Measurements from ENCODE around the gene WFIKKN2.

WFIKKN2 gene

DNA sequence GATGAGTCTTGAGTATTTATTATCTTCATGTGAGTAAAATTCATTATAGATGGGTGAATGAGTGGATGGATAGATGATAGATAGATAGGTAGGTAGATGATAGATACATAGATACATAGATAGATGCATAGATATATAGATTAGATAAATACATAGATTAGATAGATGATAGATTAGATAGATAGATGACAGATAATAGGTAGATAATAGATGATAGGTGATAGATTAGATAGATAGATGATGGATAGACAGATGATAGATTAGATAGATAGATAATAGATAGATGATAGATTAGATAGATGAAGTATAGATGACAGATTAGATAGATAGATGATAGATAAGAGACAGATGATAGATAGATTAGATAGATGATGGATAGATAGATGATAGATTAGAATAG is 21.8 kb upstream of the WFIKKN2 start:
- Histone ChIP-seq H3K4me3 (ENCODE audit: low read length in 2 of 2) (no peak overlapping the region), H3K9ac (ENCODE audit: low read length in 2 of 2) (no peak overlapping the region), H3K36me3 (ENCODE audit: control insufficient read depth in 2 of 2, insufficient read depth in 2 of 2, low read length in 2 of 2) (no peaks in the 10 kb centered on the region), H3K4me1 (ENCODE audit: control insufficient read depth, insufficient read depth, low read length) (no peaks in the 10 kb centered on the region), H3K27ac (ENCODE audit: low read length) (no peak overlapping the region), H3K27me3 (ENCODE audit: control insufficient read depth in 1 of 2, insufficient read depth in 2 of 2, low read length in 2 of 2) (peaks cover 2 to 5% of the 10 kb centered on the region in 2 donors), H3K9me3 (ENCODE audit: control insufficient read depth in 2 of 2, low read length in 2 of 2) (no peaks in the 10 kb centered on the region)

DNA sequence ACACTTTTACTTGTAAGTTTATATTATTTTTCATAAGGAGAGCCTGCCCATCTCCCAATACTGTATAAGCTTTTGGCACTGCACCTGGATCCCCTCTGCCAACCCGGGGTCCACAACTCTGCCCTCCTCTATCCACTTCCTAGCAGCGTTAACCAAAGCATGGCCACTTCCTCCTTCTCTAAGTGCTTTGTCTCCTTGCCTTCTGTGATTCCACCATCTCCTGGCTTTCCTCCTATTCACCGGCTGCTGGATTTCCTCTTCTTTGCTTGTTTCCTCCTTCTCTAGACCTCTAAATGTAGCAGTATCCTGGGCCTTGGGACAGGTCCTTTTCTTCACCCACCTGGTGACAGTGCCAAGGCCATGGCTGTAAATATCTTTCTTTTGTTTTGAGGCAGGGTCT is 20.0 kb upstream of the WFIKKN2 start:
- Histone ChIP-seq H3K4me1 (ENCODE audit: control insufficient read depth, insufficient read depth, low read length) (no peaks in the 10 kb centered on the region), H3K27ac (ENCODE audit: low read length) (no peak overlapping the region), H3K9ac (ENCODE audit: low read length in 2 of 2) (no peak overlapping the region), H3K36me3 (ENCODE audit: control insufficient read depth in 2 of 2, insufficient read depth in 2 of 2, low read length in 2 of 2) (no peaks in the 10 kb centered on the region), H3K4me3 (ENCODE audit: low read length in 2 of 2) (no peak overlapping the region), H3K27me3 (ENCODE audit: control insufficient read depth in 1 of 2, insufficient read depth in 2 of 2, low read length in 2 of 2) (peaks cover 2 to 5% of the 10 kb centered on the region in 2 donors), H3K9me3 (ENCODE audit: control insufficient read depth in 2 of 2, low read length in 2 of 2) (no peaks in the 10 kb centered on the region)

DNA sequence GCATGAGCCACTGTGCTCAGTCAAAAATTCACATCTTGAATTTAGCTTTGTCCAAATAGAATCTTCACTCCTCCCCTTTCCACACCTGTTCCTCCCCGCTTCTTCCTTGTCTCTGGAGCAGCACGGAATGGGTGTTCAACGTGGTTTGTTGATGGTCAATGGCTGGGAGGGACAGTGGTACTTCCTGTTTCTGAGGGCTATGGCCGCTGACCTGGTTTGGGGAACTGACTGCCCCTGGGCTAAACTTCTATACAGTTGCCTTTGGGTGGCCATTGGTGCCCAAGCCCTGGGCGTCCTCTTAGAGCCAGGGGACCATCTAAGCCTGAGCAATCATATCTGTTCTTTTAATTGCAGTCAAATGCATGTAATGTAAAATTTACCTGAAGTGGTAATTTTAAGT is 19.1 kb upstream of the WFIKKN2 start:
- Histone ChIP-seq H3K4me3 (ENCODE audit: low read length in 2 of 2) (no peak overlapping the region), H3K9me3 (ENCODE audit: control insufficient read depth in 2 of 2, low read length in 2 of 2) (no peaks in the 10 kb centered on the region), H3K4me1 (ENCODE audit: control insufficient read depth, insufficient read depth, low read length) (no peaks in the 10 kb centered on the region), H3K27ac (ENCODE audit: low read length) (no peak overlapping the region), H3K9ac (ENCODE audit: low read length in 2 of 2) (no peak overlapping the region), H3K36me3 (ENCODE audit: control insufficient read depth in 2 of 2, insufficient read depth in 2 of 2, low read length in 2 of 2) (no peaks in the 10 kb centered on the region), H3K27me3 (ENCODE audit: control insufficient read depth in 1 of 2, insufficient read depth in 2 of 2, low read length in 2 of 2) (peaks cover 2 to 5% of the 10 kb centered on the region in 2 donors)

DNA sequence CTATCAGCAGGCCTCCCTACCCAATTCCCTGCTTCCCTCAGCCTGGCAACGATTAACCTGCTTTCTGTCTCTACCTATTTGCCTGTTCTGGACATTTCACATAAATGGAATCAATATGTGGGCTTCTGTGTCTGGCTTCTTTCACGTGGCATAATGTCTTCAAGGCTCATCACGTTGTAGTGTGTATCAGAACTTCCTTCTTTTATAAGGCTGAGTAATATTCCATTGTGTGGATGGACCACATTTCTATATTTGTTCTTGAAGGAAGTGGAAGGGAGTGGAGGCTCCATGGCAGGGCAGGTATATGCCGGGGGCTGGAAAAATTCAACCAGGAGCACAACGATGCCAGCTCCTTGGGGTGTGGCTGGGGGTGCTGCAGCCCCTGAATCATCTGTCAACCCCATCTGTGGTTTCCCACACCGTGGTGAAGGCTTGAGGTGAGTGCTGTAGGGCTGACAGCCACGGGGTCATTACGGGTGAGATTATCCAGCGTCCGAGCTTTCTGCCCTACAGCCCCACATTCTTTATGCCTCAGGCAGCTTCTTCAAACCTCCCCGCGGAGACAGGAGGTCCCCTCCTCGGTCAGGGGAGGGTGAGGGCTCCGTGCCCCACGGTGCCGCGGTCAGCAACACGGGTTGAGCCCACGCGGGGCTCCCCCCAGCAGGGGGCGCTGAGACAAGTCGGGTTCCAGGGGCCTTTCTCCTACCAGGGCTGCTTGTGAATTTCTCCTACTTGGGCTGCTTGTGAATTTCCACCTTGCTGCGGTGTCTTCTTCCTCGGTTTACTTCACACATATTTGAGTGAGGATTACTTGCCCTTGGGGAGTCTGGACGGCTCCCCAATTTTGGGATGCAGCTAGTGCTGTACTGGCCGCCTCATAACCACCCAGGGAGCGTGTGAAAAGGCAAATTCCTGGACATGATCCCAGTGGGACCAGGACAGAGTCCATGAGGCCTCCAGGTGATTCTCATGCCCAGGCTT is 18.3 kb upstream of the WFIKKN2 start:
- Histone ChIP-seq H3K36me3 (ENCODE audit: control insufficient read depth in 2 of 2, insufficient read depth in 2 of 2, low read length in 2 of 2) (no peaks in the 10 kb centered on the region), H3K27ac (ENCODE audit: low read length) (no peak overlapping the region), H3K4me1 (ENCODE audit: control insufficient read depth, insufficient read depth, low read length) (no peaks in the 10 kb centered on the region), H3K9me3 (ENCODE audit: control insufficient read depth in 2 of 2, low read length in 2 of 2) (no peaks in the 10 kb centered on the region), H3K9ac (ENCODE audit: low read length in 2 of 2) (no peak overlapping the region), H3K4me3 (ENCODE audit: low read length in 2 of 2) (no peak overlapping the region), H3K27me3 (ENCODE audit: control insufficient read depth in 1 of 2, insufficient read depth in 2 of 2, low read length in 2 of 2) (peaks cover 2 to 5% of the 10 kb centered on the region in 2 donors)

DNA sequence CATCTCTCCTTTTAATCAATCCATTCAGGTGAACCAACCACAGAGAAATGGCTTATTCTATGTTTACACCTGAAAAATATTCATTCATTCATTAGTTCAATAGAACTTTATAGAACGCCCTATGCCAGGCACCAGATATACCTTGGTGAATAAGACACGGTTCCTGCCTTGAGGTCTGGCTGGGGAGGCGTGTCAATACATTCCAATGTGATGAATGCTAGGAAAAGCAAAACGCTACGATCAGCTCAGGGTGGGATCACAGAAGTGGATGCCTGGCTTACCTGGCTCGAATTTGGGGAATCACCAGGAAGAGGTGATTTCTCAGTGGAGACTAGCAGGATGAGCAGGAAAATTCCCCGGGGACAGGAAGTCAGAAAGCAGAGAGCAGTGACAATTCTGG is 17.5 kb upstream of the WFIKKN2 start:
- Histone ChIP-seq H3K9ac (ENCODE audit: low read length in 2 of 2) (no peak overlapping the region), H3K9me3 (ENCODE audit: control insufficient read depth in 2 of 2, low read length in 2 of 2) (no peaks in the 10 kb centered on the region), H3K4me3 (ENCODE audit: low read length in 2 of 2) (no peak overlapping the region), H3K27me3 (ENCODE audit: control insufficient read depth in 1 of 2, insufficient read depth in 2 of 2, low read length in 2 of 2) (peaks cover 2 to 5% of the 10 kb centered on the region in 2 donors), H3K27ac (ENCODE audit: low read length) (no peak overlapping the region), H3K4me1 (ENCODE audit: control insufficient read depth, insufficient read depth, low read length) (no peaks in the 10 kb centered on the region), H3K36me3 (ENCODE audit: control insufficient read depth in 2 of 2, insufficient read depth in 2 of 2, low read length in 2 of 2) (no peaks in the 10 kb centered on the region)

DNA sequence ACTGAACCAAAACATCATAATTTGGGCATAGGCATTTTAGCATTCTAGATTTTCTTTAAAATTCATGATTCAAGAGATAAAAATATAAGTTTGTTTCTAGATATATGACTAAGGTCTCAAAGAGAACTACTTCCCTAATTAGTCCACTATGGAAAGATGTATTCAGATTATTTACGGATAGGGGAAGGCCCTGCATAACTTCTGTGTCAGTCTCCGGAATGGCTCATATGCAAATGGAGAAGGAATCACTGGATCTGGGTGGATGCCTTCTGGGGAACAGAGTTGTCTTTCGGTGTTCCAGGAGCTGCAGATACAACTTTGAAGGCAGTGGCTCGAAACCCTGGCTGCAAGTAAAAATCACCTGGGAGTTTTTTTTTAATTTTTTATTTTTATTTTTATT is 17.1 kb upstream of the WFIKKN2 start:
- H3K9ac ChIP-seq (ENCODE audit: low read length in 2 of 2), result no peak overlapping the region
- H3K36me3 ChIP-seq (ENCODE audit: control insufficient read depth in 2 of 2, insufficient read depth in 2 of 2, low read length in 2 of 2), result no peaks in the 10 kb centered on the region
- H3K4me1 ChIP-seq (ENCODE audit: control insufficient read depth, insufficient read depth, low read length), result no peaks in the 10 kb centered on the region
- H3K4me3 ChIP-seq (ENCODE audit: low read length in 2 of 2), result no peak overlapping the region
- H3K9me3 ChIP-seq (ENCODE audit: control insufficient read depth in 2 of 2, low read length in 2 of 2), result no peaks in the 10 kb centered on the region
- H3K27me3 ChIP-seq (ENCODE audit: control insufficient read depth in 1 of 2, insufficient read depth in 2 of 2, low read length in 2 of 2), result peaks cover 2 to 5% of the 10 kb centered on the region in 2 donors
- H3K27ac ChIP-seq (ENCODE audit: low read length), result no peak overlapping the region

DNA sequence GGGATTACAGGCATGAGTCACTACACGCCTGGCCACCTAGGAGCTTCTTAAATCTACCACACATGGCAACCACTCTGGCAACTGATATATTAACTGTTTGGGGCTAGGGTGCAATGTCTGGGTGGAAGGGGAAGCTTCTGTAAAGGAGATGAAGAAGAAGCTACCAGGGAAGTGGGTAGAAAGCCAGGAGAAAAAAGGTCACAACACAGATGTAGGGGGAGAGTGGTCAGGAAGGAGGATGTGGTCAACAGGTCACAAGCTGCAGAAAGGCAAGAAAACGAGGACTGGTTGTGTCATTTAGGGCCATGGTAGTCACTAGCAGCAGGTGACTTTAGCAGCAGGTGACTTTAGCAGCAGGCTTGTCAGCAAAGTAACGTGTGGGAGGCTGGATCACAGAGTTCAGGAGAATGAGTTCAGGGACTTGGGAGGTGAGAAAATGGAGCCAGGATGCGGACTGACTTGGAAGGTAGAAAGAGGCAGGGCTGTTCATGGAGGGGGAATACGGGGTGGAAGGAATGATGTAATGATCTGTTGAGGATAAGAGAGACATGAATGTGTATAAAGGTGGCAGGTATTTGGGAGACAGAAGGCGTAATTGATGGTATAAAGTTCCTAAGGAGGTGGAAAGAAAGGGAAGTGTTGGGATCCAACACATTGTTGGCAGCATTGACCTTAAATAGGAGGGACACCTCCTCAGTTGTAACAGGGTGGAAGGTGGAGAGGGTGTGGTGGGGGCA is 16.3 kb upstream of the WFIKKN2 start:
- no peaks in the 10 kb centered on the region for H3K4me1 ChIP-seq (ENCODE audit: control insufficient read depth, insufficient read depth, low read length)
- no peak overlapping the region for H3K4me3 ChIP-seq (ENCODE audit: low read length in 2 of 2)
- peaks cover 2 to 5% of the 10 kb centered on the region in 2 donors for H3K27me3 ChIP-seq (ENCODE audit: control insufficient read depth in 1 of 2, insufficient read depth in 2 of 2, low read length in 2 of 2)
- no peaks in the 10 kb centered on the region for H3K36me3 ChIP-seq (ENCODE audit: control insufficient read depth in 2 of 2, insufficient read depth in 2 of 2, low read length in 2 of 2)
- H3K9me3 ChIP-seq (ENCODE audit: control insufficient read depth in 2 of 2, low read length in 2 of 2), result no peaks in the 10 kb centered on the region
- H3K27ac ChIP-seq (ENCODE audit: low read length), result no peak overlapping the region
- no peak overlapping the region for H3K9ac ChIP-seq (ENCODE audit: low read length in 2 of 2)

DNA sequence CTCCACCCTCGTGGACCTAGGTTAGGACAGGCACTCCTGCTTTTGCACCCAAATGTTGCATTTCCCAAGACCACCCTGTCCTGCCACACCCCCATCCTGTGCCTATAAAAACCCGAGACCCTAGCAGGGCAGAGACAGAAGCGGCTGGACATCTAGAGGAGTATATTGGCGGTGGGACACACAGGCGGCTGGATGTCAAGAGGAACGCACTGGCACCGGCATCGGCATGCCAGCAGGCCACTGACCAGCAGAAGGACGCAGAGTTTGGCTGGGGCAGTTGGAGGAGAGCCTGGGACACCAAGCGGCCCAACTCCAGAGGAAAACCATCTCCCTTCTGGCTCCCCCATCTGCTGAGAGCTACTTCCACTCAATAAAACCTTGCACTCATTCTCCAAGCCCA is 14.7 kb upstream of the WFIKKN2 start:
- Histone ChIP-seq H3K9me3 (ENCODE audit: control insufficient read depth in 2 of 2, low read length in 2 of 2) (no peaks in the 10 kb centered on the region), H3K36me3 (ENCODE audit: control insufficient read depth in 2 of 2, insufficient read depth in 2 of 2, low read length in 2 of 2) (no peaks in the 10 kb centered on the region), H3K27ac (ENCODE audit: low read length) (no peak overlapping the region), H3K9ac (ENCODE audit: low read length in 2 of 2) (no peak overlapping the region), H3K27me3 (ENCODE audit: control insufficient read depth in 1 of 2, insufficient read depth in 2 of 2, low read length in 2 of 2) (peaks cover 2 to 5% of the 10 kb centered on the region in 2 donors), H3K4me3 (ENCODE audit: low read length in 2 of 2) (no peak overlapping the region), H3K4me1 (ENCODE audit: control insufficient read depth, insufficient read depth, low read length) (no peaks in the 10 kb centered on the region)

DNA sequence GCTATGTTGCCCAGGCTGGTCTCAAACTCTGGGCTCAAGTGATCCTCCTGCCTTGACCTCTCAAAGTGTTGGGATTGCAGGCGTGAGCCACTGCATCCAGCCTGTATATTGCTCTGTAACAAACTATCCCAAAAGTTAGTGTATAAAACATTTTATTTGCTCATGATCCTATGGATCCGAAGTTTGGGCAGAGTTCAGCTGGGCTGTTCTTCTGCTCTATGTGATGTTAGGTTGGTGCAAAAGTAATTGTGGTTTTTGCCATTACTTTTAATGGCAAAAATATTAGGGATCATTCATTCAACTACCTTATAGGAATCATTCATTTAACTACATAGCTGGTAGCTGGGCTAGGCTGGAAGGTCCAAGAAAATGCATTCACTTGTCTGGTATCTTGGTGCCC is 12.8 kb upstream of the WFIKKN2 start:
- Histone ChIP-seq H3K4me1 (ENCODE audit: control insufficient read depth, insufficient read depth, low read length) (no peaks in the 10 kb centered on the region), H3K4me3 (ENCODE audit: low read length in 2 of 2) (no peak overlapping the region), H3K36me3 (ENCODE audit: control insufficient read depth in 2 of 2, insufficient read depth in 2 of 2, low read length in 2 of 2) (no peaks in the 10 kb centered on the region), H3K27ac (ENCODE audit: low read length) (no peak overlapping the region), H3K9ac (ENCODE audit: low read length in 2 of 2) (no peak overlapping the region), H3K9me3 (ENCODE audit: control insufficient read depth in 2 of 2, low read length in 2 of 2) (no peaks in the 10 kb centered on the region), H3K27me3 (ENCODE audit: control insufficient read depth in 1 of 2, insufficient read depth in 2 of 2, low read length in 2 of 2) (no peaks in the 10 kb centered on the region)

DNA sequence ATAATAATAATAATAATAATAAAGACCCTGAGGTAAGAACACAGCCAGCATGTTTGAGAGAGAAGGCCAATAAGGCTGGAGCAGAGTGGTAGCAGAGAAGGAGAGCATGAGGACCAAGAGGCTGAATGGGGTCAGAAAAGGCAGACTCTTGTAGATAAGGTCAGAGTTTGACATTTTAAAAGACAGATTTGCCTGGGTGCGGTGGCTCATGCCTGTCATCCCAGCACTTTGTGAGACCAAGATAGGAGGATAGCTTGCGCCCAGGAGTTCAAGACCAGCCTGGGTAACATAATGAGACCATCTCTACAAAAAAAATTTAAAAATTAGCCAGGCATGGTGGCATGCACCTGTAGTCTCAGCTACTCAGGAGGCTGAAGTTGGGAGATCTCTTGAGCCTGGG is 11.0 kb upstream of the WFIKKN2 start:
- no peak overlapping the region for H3K9ac ChIP-seq (ENCODE audit: low read length in 2 of 2)
- H3K27me3 ChIP-seq (ENCODE audit: control insufficient read depth in 1 of 2, insufficient read depth in 2 of 2, low read length in 2 of 2), result no peaks in the 10 kb centered on the region
- H3K4me1 ChIP-seq (ENCODE audit: control insufficient read depth, insufficient read depth, low read length), result no peaks in the 10 kb centered on the region
- H3K27ac ChIP-seq (ENCODE audit: low read length), result no peak overlapping the region
- H3K36me3 ChIP-seq (ENCODE audit: control insufficient read depth in 2 of 2, insufficient read depth in 2 of 2, low read length in 2 of 2), result no peaks in the 10 kb centered on the region
- H3K4me3 ChIP-seq (ENCODE audit: low read length in 2 of 2), result no peak overlapping the region
- no peaks in the 10 kb centered on the region for H3K9me3 ChIP-seq (ENCODE audit: control insufficient read depth in 2 of 2, low read length in 2 of 2)

DNA sequence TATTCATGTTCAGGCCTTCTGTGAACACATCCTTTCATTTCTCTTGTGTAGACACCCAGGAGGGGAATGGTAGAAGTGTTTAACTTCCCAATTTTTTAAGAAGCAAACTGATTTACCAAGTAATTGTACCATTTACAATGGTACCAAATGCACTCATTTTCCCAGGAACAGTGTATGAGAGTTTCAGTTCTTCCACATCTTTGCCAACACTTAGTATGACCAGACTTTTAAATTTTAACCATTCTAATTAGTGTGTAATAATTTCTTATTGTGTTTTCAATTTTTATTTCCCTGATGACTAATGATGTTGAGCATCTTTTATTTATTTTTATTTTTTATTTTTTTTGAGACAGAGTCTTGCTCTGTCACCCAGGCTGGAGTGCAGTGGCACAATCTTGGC is 10.2 kb upstream of the WFIKKN2 start:
- no peaks in the 10 kb centered on the region for H3K4me1 ChIP-seq (ENCODE audit: control insufficient read depth, insufficient read depth, low read length)
- H3K27me3 ChIP-seq (ENCODE audit: control insufficient read depth in 1 of 2, insufficient read depth in 2 of 2, low read length in 2 of 2), result no peaks in the 10 kb centered on the region
- H3K9me3 ChIP-seq (ENCODE audit: control insufficient read depth in 2 of 2, low read length in 2 of 2), result no peaks in the 10 kb centered on the region
- no peak overlapping the region for H3K4me3 ChIP-seq (ENCODE audit: low read length in 2 of 2)
- no peak overlapping the region for H3K27ac ChIP-seq (ENCODE audit: low read length)
- H3K9ac ChIP-seq (ENCODE audit: low read length in 2 of 2), result no peak overlapping the region
- H3K36me3 ChIP-seq (ENCODE audit: control insufficient read depth in 2 of 2, insufficient read depth in 2 of 2, low read length in 2 of 2), result no peaks in the 10 kb centered on the region
